Body of pancreas (tissue), 4 donors: ENCODE data around the gene PEAR1. TPM values are rescaled to one million over a fixed set of nuclear protein-coding genes. Genes with fewer than 3 reads are reported as not detected.

Experiments
- ATAC-seq: fragments of 150-250 bp; one replicate; pipeline ENCODE4 v1.9.1; 2016
- DNase-seq, 4 donors: peaks; one replicate each; pipeline ENCODE4 v3.0.0-alpha.2; 2019
- H3K27ac ChIP-seq, 4 donors: fragments of 200-600 bp; sonication (generic); 1 replicate in 3 of 4; 2 replicates in 1 of 4; pipeline versions ENCODE4 v1.5.1 to v1.6.1; 2016 to 2019; ENCODE audit warnings: mild to moderate bottlenecking in 1 of 4, mixed read lengths in 1 of 4, moderate library complexity in 1 of 4
- H3K27me3 ChIP-seq, 2 donors: fragments of 200-600 bp; sonication (generic); one replicate each; pipeline ENCODE4 v1.6.0; 2016; ENCODE audit warnings: mild to moderate bottlenecking in 1 of 2
- H3K36me3 ChIP-seq, 2 donors: fragments of 200-600 bp; sonication (generic); replicated peaks in 1 of 2; 2 replicates each; pipeline ENCODE4 v1.5.1; 2016; ENCODE audit warnings: low read depth in 2 of 2; ENCODE audit not compliant: insufficient read depth in 1 of 2
- H3K4me1 ChIP-seq: fragments of 200-600 bp; sonication (generic); one replicate; pipeline ENCODE4 v1.6.0; 2016
- H3K4me3 ChIP-seq, 2 donors: fragments of 200-600 bp; sonication (generic); 1 replicate in 1 of 2; 2 replicates in 1 of 2; pipeline ENCODE4 v1.5.1; 2016 to 2019
- H3K9me3 ChIP-seq, 3 donors: fragments of 200-600 bp; sonication (generic); 1 replicate in 2 of 3; 2 replicates in 1 of 3; pipeline ENCODE4 v1.5.1; 2016
- POLR2A ChIP-seq, 3 donors: fragments of 450-650 bp; IDR thresholded peaks; one replicate each; pipeline ENCODE4 v1.6.1; 2016; ENCODE audit warnings: antibody characterized with exemption in 3 of 3, mild to moderate bottlenecking in 2 of 3
- WGBS, 2 donors: methylation state at CpG; one replicate each; pipeline ENCODE4 v1.1.5; 2017; 5-methylcytosine and 5-hydroxymethylcytosine counted together
- intact Hi-C: fragments of 100-400 bp; cut with DNase I; formaldehyde crosslinking; loops from one replicate; pipeline ENCODE4 v1.15.1; 2023
- total RNA-seq, 2 donors: library from RNA; depleted of rRNA; stranded (reverse); fragments of >200 nt; gene quantifications; one replicate each; pipeline ENCODE4 v1.1.0, GENCODE V29; 2016
- TF ChIP-seq, protein P1 (sequence below), 7 experiments: fragments of 450-650 bp in 4 of 7; fragments of 200-600 bp in 3 of 7; sonication (generic) in 3 of 7; IDR thresholded peaks; one replicate each; pipeline ENCODE4 v1.5.1; 2016 to 2019; ENCODE audit warnings: antibody characterized with exemption in 7 of 7

The PEAR1 gene
- total RNA-seq, 2 donors from 2014 or later: 5.2 to 7.6 TPM

- TF ChIP-seq, protein P1, sequence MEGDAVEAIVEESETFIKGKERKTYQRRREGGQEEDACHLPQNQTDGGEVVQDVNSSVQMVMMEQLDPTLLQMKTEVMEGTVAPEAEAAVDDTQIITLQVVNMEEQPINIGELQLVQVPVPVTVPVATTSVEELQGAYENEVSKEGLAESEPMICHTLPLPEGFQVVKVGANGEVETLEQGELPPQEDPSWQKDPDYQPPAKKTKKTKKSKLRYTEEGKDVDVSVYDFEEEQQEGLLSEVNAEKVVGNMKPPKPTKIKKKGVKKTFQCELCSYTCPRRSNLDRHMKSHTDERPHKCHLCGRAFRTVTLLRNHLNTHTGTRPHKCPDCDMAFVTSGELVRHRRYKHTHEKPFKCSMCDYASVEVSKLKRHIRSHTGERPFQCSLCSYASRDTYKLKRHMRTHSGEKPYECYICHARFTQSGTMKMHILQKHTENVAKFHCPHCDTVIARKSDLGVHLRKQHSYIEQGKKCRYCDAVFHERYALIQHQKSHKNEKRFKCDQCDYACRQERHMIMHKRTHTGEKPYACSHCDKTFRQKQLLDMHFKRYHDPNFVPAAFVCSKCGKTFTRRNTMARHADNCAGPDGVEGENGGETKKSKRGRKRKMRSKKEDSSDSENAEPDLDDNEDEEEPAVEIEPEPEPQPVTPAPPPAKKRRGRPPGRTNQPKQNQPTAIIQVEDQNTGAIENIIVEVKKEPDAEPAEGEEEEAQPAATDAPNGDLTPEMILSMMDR (IDR thresholded peaks at IDR 0.05): no peak
- no peak for TF ChIP-seq POLR2A (IDR thresholded peaks at IDR 0.05)
- Histone ChIP-seq H3K9me3 (no peaks in the 10 kb centered on the region), H3K36me3 (no peaks in the 10 kb centered on the region), H3K27me3 (peaks cover 0 to 8% of the 10 kb centered on the region in 2 donors), H3K27ac (no peak overlapping the region), H3K4me1 (peaks cover 33% of the 10 kb centered on the region), H3K4me3 (no peak overlapping the region)
- DNase-seq (no peak), ATAC-seq (no peak)
- 68 to 81% methylated on average over 10 of the region's 10 CpGs for WGBS, 2 donors
- intact Hi-C loops: no loop called here
Measured at GRCh38 chr1:156862997-156863599, 30.4 kb upstream of the PEAR1 start.

DNA sequence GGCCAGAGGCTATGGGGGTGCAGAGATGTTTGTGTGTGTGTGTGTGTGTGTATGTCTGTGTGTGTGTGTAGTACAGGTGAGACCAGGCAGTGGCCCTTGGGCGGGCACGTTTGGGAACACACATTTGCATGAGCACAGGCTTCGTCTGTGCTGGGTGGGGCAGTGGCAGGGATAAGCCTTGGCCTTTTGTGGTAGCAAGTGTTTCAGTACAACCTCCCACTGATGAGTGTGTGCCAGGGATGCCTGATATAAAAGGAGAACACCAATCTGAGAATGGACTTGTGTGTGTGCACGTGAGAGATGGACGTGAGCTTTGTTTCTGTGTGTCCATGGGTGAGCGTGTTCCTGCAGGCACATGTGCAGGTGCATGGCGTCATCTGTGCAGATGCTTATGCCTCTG is 29.9 kb upstream of the PEAR1 start:
- 68 to 80% methylated on average over 7 of the region's 7 CpGs for WGBS, 2 donors
- H3K27ac ChIP-seq: no peak overlapping the region
- H3K4me3 ChIP-seq: no peak overlapping the region
- ATAC-seq (no peak), DNase-seq (no peak)
- peaks cover 0 to 8% of the 10 kb centered on the region in 2 donors for H3K27me3 ChIP-seq
- H3K9me3 ChIP-seq: no peaks in the 10 kb centered on the region
- TF ChIP-seq, protein P1 (IDR thresholded peaks at IDR 0.05): no peak
- TF ChIP-seq POLR2A (IDR thresholded peaks at IDR 0.05): no peak
- peaks cover 27% of the 10 kb centered on the region for H3K4me1 ChIP-seq
- no peaks in the 10 kb centered on the region for H3K36me3 ChIP-seq
- intact Hi-C loops: no loop called here

DNA sequence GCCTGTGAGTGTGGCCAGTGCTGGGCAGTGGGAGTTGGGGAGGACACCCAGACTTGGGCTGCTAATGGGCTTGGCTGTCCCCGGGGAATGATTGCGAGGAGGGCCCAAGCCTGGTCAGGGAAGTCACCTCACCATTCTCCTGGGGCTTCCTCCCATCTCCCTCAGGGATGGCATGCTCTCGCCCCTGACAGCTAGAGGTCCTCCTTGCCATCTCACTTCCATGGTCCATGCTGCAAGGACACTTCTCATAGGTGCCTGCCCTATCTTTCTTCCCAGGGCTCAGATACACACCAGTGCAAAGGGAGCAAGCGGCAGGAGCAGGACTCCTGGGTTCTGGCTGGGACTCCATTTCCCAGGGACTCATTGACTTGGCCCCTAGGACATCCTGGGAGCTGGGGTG is 28.7 kb upstream of the PEAR1 start:
- no peak overlapping the region for H3K27ac ChIP-seq
- H3K27me3 ChIP-seq: peaks cover 0 to 2% of the 10 kb centered on the region in 2 donors
- intact Hi-C loops: no loop called here
- TF ChIP-seq, protein P1 (IDR thresholded peaks at IDR 0.05): no peak
- no peak for TF ChIP-seq POLR2A (IDR thresholded peaks at IDR 0.05)
- H3K4me3 ChIP-seq: no peak overlapping the region
- 83 to 86% methylated on average over 2 to 4 of the region's 4 CpGs for WGBS, 2 donors
- ATAC-seq: no peak
- no peaks in the 10 kb centered on the region for H3K9me3 ChIP-seq
- peaks cover 16% of the 10 kb centered on the region for H3K4me1 ChIP-seq
- no peaks in the 10 kb centered on the region for H3K36me3 ChIP-seq
- DNase-seq: no peak

- H3K27ac ChIP-seq: no peak overlapping the region
- DNase-seq (no peak), ATAC-seq (no peak)
- H3K4me3 ChIP-seq: no peak overlapping the region
- peaks cover 11% of the 10 kb centered on the region for H3K4me1 ChIP-seq
- intact Hi-C loops: no loop called here
- WGBS, 2 donors: 67 to 74% methylated on average over 9 of the region's 9 CpGs
- H3K9me3 ChIP-seq: no peaks in the 10 kb centered on the region
- TF ChIP-seq, protein P1 (IDR thresholded peaks at IDR 0.05): no peak
- no peak for TF ChIP-seq POLR2A (IDR thresholded peaks at IDR 0.05)
- H3K27me3 ChIP-seq: no peaks in the 10 kb centered on the region
- H3K36me3 ChIP-seq: no peaks in the 10 kb centered on the region
Measured at GRCh38 chr1:156865258-156865657, 28.3 kb upstream of the PEAR1 start.

GRCh38 chr1:156865865-156866248 is 27.7 kb upstream of the PEAR1 start:
- intact Hi-C loops: no loop called here
- DNase-seq: no peak
- H3K27me3 ChIP-seq: no peaks in the 10 kb centered on the region

More at GRCh38 chr1:156865865-156866248, 27.7 kb upstream of the PEAR1 start:
- no peak for TF ChIP-seq POLR2A (IDR thresholded peaks at IDR 0.05)
- TF ChIP-seq, protein P1 (IDR thresholded peaks at IDR 0.05): no peak
- Histone ChIP-seq H3K36me3 (no peaks in the 10 kb centered on the region), H3K27ac (no peak overlapping the region), H3K4me3 (no peak overlapping the region), H3K9me3 (no peaks in the 10 kb centered on the region), H3K4me1 (peaks cover 5% of the 10 kb centered on the region)
- ATAC-seq: no peak
- 67 to 70% methylated on average over 4 of the region's 4 CpGs for WGBS, 2 donors
